BJ (cell line): ENCODE results near the gene RBM47. TPM values are rescaled to one million over a fixed set of nuclear protein-coding genes. Genes with fewer than 3 reads are reported as not detected.

Source experiments
- CTCF ChIA-PET: fragments of 350-600 bp; formaldehyde crosslinking; extraction: SDS; loops from one replicate; lab custom pipeline; 2021; ENCODE audit warnings: antibody characterized with exemption, inconsistent platforms; lab: Yijun Ruan, JAX
- POLR2A ChIA-PET: fragments of 300-600 bp; sonication (Branson Sonifier 250); formaldehyde crosslinking; extraction: SDS; loops from one replicate; lab custom pipeline; 2021; ENCODE audit warnings: antibody characterized with exemption; lab: Charles Lee
- DNase-seq: peaks from one replicate; pipeline ENCODE4 v3.0.0-alpha.2; 2011; ENCODE audit warnings: low read depth
- H3K27me3 ChIP-seq: 2 replicates; pipeline ENCODE4 v1.6.0; 2011; ENCODE audit warnings: low read length; ENCODE audit not compliant: control insufficient read depth, insufficient read depth
- H3K36me3 ChIP-seq: 2 replicates; pipeline ENCODE4 v1.5.1; 2011; ENCODE audit warnings: low read length; ENCODE audit not compliant: control insufficient read depth, insufficient read depth
- H3K4me3 ChIP-seq: 2 replicates; pipeline ENCODE4 v1.5.1; 2011; ENCODE audit warnings: low read depth, mild to moderate bottlenecking, control low read depth, low read length
- CTCF ChIP-seq: IDR thresholded peaks from 2 replicates; pipeline ENCODE4 v1.5.1; 2011; ENCODE audit warnings: low read depth, mild to moderate bottlenecking, control low read depth, inconsistent platforms, low read length, moderate library complexity; ENCODE audit not compliant: insufficient read depth
- polyA plus RNA-seq: library from polyadenylated mRNA; depleted of rRNA; stranded (reverse); fragments of >200 nt; gene quantifications from 2 replicates; pipeline ENCODE4 v1.2.3, GENCODE V29; 2011

The RBM47 gene
- polyA plus RNA-seq, 1 experiment, result 0.52 TPM

- DNase-seq, result no peak
- TF ChIP-seq CTCF, result no peak
- H3K4me3 ChIP-seq, result no peak overlapping the region
- H3K36me3 ChIP-seq, result no peaks in the 10 kb centered on the region
- H3K27me3 ChIP-seq, result no peaks in the 10 kb centered on the region
- ChIA-PET POLR2A (no interaction called here), CTCF (interaction anchor here (0.6 kb wide), 1 partner anchor 10 kb away, joined by 3 read pairs; no protein-coding TSS in a partner anchor)
Measured at GRCh38 chr4:40651280-40651679, 21.6 kb upstream of the RBM47 start.

- DNase-seq, result no peak
- no peak for TF ChIP-seq CTCF
- CTCF ChIA-PET, result interaction anchor here (1.0 to 1.2 kb wide), 2 partner anchors 13 to 26 kb away, joined by 3 read pairs; no protein-coding TSS in a partner anchor
- POLR2A ChIA-PET, result no interaction called here
- Histone ChIP-seq H3K36me3 (no peaks in the 10 kb centered on the region), H3K4me3 (no peak overlapping the region), H3K27me3 (no peaks in the 10 kb centered on the region)
Measured at GRCh38 chr4:40649321-40649720, 19.7 kb upstream of the RBM47 start.

- ChIA-PET CTCF (interaction anchor here (1.0 to 1.2 kb wide), 2 partner anchors 13 to 26 kb away, joined by 3 read pairs; no protein-coding TSS in a partner anchor), POLR2A (no interaction called here)
- TF ChIP-seq CTCF, result no peak
- no peak for DNase-seq
- Histone ChIP-seq H3K36me3 (no peaks in the 10 kb centered on the region), H3K4me3 (no peak overlapping the region), H3K27me3 (no peaks in the 10 kb centered on the region)
Measured at GRCh38 chr4:40648742-40649281, 19.1 kb upstream of the RBM47 start.

GRCh38 chr4:40648131-40648530 lies 18.5 kb upstream of the RBM47 start:
- ChIA-PET POLR2A (no interaction called here), CTCF (interaction anchor here (0.5 to 1.2 kb wide), 4 partner anchors 9 to 389 kb away, joined by 3 read pairs; no protein-coding TSS in a partner anchor)
- DNase-seq, result no peak
- TF ChIP-seq CTCF, result no peak
- no peaks in the 10 kb centered on the region for H3K36me3 ChIP-seq
- no peaks in the 10 kb centered on the region for H3K27me3 ChIP-seq
- no peak overlapping the region for H3K4me3 ChIP-seq

GRCh38 chr4:40645586-40645985 lies 15.9 kb upstream of the RBM47 start:
- Histone ChIP-seq H3K27me3 (no peaks in the 10 kb centered on the region), H3K36me3 (no peaks in the 10 kb centered on the region), H3K4me3 (no peak overlapping the region)
- CTCF ChIA-PET, result interaction anchor here (0.6 kb wide), 1 partner anchor 11 kb away, joined by 3 read pairs; no protein-coding TSS in a partner anchor
- DNase-seq, result no peak
- TF ChIP-seq CTCF, result no peak
- POLR2A ChIA-PET, result no interaction called here
